A549 (cell line): ENCODE results near the gene LSM14B. TPM values are rescaled to one million over a fixed set of nuclear protein-coding genes. Genes with fewer than 3 reads are reported as not detected.

Experiments used
- ATAC-seq, 2 experiments: fragments of 200-7000 bp in 1 of 2; fragments of >200 bp in 1 of 2; cut with Nextera tagmentation in 1 of 2; cut with Tn5 transposase in 1 of 2; 3 replicates each; pipeline versions ENCODE4 v1.8.0 to v1.9.1; 2018 to 2020; ENCODE audit warnings: mild to moderate bottlenecking in 1 of 2, moderate library complexity in 1 of 2
- CTCF ChIA-PET: fragments of 300-600 bp; sonication (Branson Sonifier 250); formaldehyde crosslinking; extraction: SDS; loops from one replicate; lab custom pipeline; 2021; ENCODE audit warnings: antibody characterized with exemption, inconsistent platforms; lab: Yijun Ruan, JAX
- POLR2A ChIA-PET: fragments of 350-600 bp; formaldehyde crosslinking; extraction: SDS; loops from one replicate; lab custom pipeline; 2021; ENCODE audit warnings: antibody characterized with exemption, inconsistent platforms; lab: Yijun Ruan, JAX
- DNase-seq, 2 experiments: peaks; one replicate each; pipeline versions ENCODE4 v3.0.0 to v3.0.0-alpha.2; 2011 to 2016; ENCODE audit warnings: low read depth in 1 of 2, low spot score in 1 of 2
- FAIRE-seq: peaks from 2 replicates; lab custom pipeline; 2011; peaks lifted over from hg19 to GRCh38; lab: Jason Lieb, UNC
- H3K27ac ChIP-seq, 2 experiments: fragments of >200 bp; sonication (Bioruptor Twin); formaldehyde crosslinking; 3 replicates each; pipeline ENCODE4 v1.5.1; 2016 to 2017
- H3K4me1 ChIP-seq: fragments of >200 bp; sonication (Bioruptor Twin); formaldehyde crosslinking; 3 replicates; pipeline ENCODE4 v1.6.1; 2016
- H3K4me2 ChIP-seq: fragments of >200 bp; sonication (Bioruptor Twin); formaldehyde crosslinking; 3 replicates; pipeline ENCODE4 v1.6.1; 2016
- H3K4me3 ChIP-seq: fragments of >200 bp; sonication (Bioruptor Twin); formaldehyde crosslinking; 3 replicates; pipeline ENCODE4 v1.5.1; 2016
- H3K9me3 ChIP-seq: fragments of >200 bp; sonication (Bioruptor Twin); formaldehyde crosslinking; 3 replicates; pipeline ENCODE4 v1.6.1; 2016
- BHLHE40 ChIP-seq: IDR thresholded peaks from 2 replicates; pipeline ENCODE4 v1.6.1; 2012; ENCODE audit warnings: low read depth, low read length, inconsistent platforms
- CBX2 ChIP-seq: fragments of 200-600 bp; sonication (generic); IDR thresholded peaks from 2 replicates; pipeline ENCODE4 v1.6.1; 2016; ENCODE audit warnings: low read depth, mild to moderate bottlenecking, borderline replicate concordance
- CHD4 ChIP-seq: fragments of 200-600 bp; sonication (generic); IDR thresholded peaks from 2 replicates; pipeline ENCODE4 v1.6.1; 2016; ENCODE audit warnings: antibody characterized with exemption, mild to moderate bottlenecking, borderline replicate concordance
- EHF ChIP-seq: fragments of 250-450 bp; sonication (Bioruptor Pico); IDR thresholded peaks from 2 replicates; pipeline ENCODE4 v1.5.0; 2020; ENCODE audit warnings: mild to moderate bottlenecking
- EP300 ChIP-seq, 2 experiments: fragments of >200 bp; sonication (Bioruptor Twin); formaldehyde crosslinking; IDR thresholded peaks; 2 replicates in 1 of 2; 3 replicates in 1 of 2; pipeline ENCODE4 v1.6.1; 2016 to 2017
- ESRRA ChIP-seq: fragments of 150-350 bp; IDR thresholded peaks from 2 replicates; pipeline ENCODE4 v1.6.1; 2014; ENCODE audit warnings: mild to moderate bottlenecking, low read length, borderline replicate concordance
- HDAC2 ChIP-seq: fragments of 200-600 bp; sonication (generic); IDR thresholded peaks from 2 replicates; pipeline ENCODE4 v1.6.1; 2016
- HOXB13 ChIP-seq: fragments of 250-450 bp; sonication (Bioruptor Pico); IDR thresholded peaks from 2 replicates; pipeline ENCODE4 v1.5.0; 2020; ENCODE audit warnings: low read depth, mild to moderate bottlenecking, moderate library complexity
- HOXB5 ChIP-seq: fragments of 250-450 bp; sonication (Bioruptor Pico); IDR thresholded peaks from 2 replicates; pipeline ENCODE4 v1.5.0; 2020; ENCODE audit warnings: mild to moderate bottlenecking, moderate library complexity
- KDM1A ChIP-seq: fragments of 200-600 bp; sonication (generic); IDR thresholded peaks from 2 replicates; pipeline ENCODE4 v1.6.1; 2016; ENCODE audit warnings: low read depth, mild to moderate bottlenecking
- KDM5A ChIP-seq: fragments of 200-600 bp; sonication (generic); IDR thresholded peaks from 2 replicates; pipeline ENCODE4 v1.6.1; 2016; ENCODE audit warnings: antibody characterized with exemption, mild to moderate bottlenecking
- MAX ChIP-seq: IDR thresholded peaks from 2 replicates; pipeline ENCODE4 v1.6.1; 2012
- NPAS2 ChIP-seq: fragments of 250-450 bp; sonication (Bioruptor Pico); IDR thresholded peaks from 2 replicates; pipeline ENCODE4 v1.8.0; 2022; ENCODE audit warnings: mild to moderate bottlenecking, moderate library complexity, borderline replicate concordance
- PBX3 ChIP-seq: IDR thresholded peaks from 2 replicates; pipeline ENCODE4 v1.6.1; 2012
- RNF2 ChIP-seq: fragments of 200-600 bp; sonication (generic); IDR thresholded peaks from 2 replicates; pipeline ENCODE4 v1.6.1; 2016; ENCODE audit warnings: low read depth, mild to moderate bottlenecking, antibody characterized with exemption, moderate library complexity, borderline replicate concordance
- TP53 ChIP-seq: fragments of 250-450 bp; sonication (Bioruptor Pico); IDR thresholded peaks from 2 replicates; pipeline ENCODE4 v1.5.0; 2021; ENCODE audit warnings: mild to moderate bottlenecking, moderate library complexity
- ZSCAN20 ChIP-seq: fragments of 250-450 bp; sonication (Bioruptor Pico); IDR thresholded peaks from 2 replicates; pipeline ENCODE4 v1.8.0; 2022; ENCODE audit warnings: mild to moderate bottlenecking, moderate library complexity
- WGBS: methylation state at CpG from one replicate; pipeline ENCODE4 v1.1.6; 2017; ENCODE audit errors: missing lambda C conversion rate; 5-methylcytosine and 5-hydroxymethylcytosine counted together
- polyA plus RNA-seq, 4 experiments: library from polyadenylated mRNA; depleted of rRNA in 3 of 4; stranded (reverse); fragments of >200 nt; fragmentation: RNase III in 1 of 4; extraction: RNeasy Plus Mini Kit Qiagen cat#74134 plus additional on column Dnase treatment in 1 of 4; gene quantifications; 2 replicates in 3 of 4; 3 replicates in 1 of 4; pipeline ENCODE4 v1.2.3, GENCODE V29; 2011 to 2017
- TF ChIP-seq, protein P1 (sequence below): fragments of 250-450 bp; sonication (Bioruptor Pico); IDR thresholded peaks from 2 replicates; pipeline ENCODE4 v1.5.0; 2020; ENCODE audit warnings: low read depth, mild to moderate bottlenecking, moderate library complexity

Gene LSM14B
- polyA plus RNA-seq, 2 of the 4 experiments (the other 2 are of a cell fraction): 22.7 to 28.1 TPM

GRCh38 chr20:62131560-62132320 lies 9.5 kb downstream of the LSM14B start:
- Histone ChIP-seq H3K4me1 (no peaks in the 10 kb centered on the region), H3K9me3 (no peaks in the 10 kb centered on the region), H3K4me3 (no peak overlapping the region), H3K4me2 (no peak overlapping the region)
- 93% methylated on average over 25 of the region's 25 CpGs for WGBS
- DNase-seq (no peak), FAIRE-seq (no peak), ATAC-seq (no peak)
- ChIA-PET POLR2A (no interaction called here), CTCF (interaction anchor here (0.6 to 2.4 kb wide), 3 partner anchors 9 to 121 kb away, joined by 3 to 9 read pairs (median 3); no protein-coding TSS in a partner anchor)
- TF ChIP-seq HDAC2 (no peak), EHF (CRISPR knock-in tag) (no peak), HOXB5 (CRISPR knock-in tag) (no peak), BHLHE40 (no peak), KDM5A (no peak), KDM1A (no peak), TP53 (CRISPR knock-in tag) (no peak)
- TF ChIP-seq, all 56 proteins: peak for 0
- no peak overlapping the region for H3K27ac ChIP-seq

DNA sequence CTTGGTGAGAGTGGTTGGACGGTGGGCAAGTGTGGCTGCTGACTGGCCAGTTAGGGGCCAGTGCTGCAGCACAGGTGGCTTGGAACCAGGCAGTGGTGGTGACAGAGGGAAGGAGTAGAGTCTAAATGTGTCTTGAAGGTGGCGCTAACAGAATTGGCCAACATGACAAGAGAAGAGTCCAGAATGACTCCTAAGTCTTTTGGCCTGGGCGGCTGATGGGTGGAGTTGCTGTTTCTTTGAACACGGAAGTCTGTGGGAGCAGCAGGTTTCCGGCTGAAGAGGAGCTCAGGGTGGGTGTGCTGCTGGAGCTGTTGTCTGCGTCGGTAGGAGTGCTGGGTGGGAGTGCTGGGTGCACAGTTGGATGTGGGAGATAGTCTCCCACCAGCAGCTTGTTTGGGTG lies 10.1 kb downstream of the LSM14B start:
- Histone ChIP-seq H3K4me3 (no peak overlapping the region), H3K9me3 (no peaks in the 10 kb centered on the region), H3K4me2 (no peak overlapping the region), H3K4me1 (no peaks in the 10 kb centered on the region), H3K27ac (no peak overlapping the region)
- ChIA-PET CTCF (interaction anchor here (0.9 kb wide), 1 partner anchor 9 kb away, joined by 3 read pairs; no protein-coding TSS in a partner anchor), POLR2A (no interaction called here)
- TF ChIP-seq, protein P1, sequence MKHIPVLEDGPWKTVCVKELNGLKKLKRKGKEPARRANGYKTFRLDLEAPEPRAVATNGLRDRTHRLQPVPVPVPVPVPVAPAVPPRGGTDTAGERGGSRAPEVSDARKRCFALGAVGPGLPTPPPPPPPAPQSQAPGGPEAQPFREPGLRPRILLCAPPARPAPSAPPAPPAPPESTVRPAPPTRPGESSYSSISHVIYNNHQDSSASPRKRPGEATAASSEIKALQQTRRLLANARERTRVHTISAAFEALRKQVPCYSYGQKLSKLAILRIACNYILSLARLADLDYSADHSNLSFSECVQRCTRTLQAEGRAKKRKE (CRISPR knock-in tag): no peak
- TF ChIP-seq CHD4: no peak
- TF ChIP-seq HOXB5 (CRISPR knock-in tag): no peak
- no peak for TF ChIP-seq HOXB13 (CRISPR knock-in tag)
- no peak for TF ChIP-seq RNF2
- TF ChIP-seq EP300 (IDR thresholded peaks at IDR 0.05): no peak
- no peak for TF ChIP-seq PBX3
- TF ChIP-seq ZSCAN20 (CRISPR knock-in tag): no peak
- no peak for TF ChIP-seq MAX
- no peak for TF ChIP-seq KDM1A
- no peak for TF ChIP-seq ESRRA
- TF ChIP-seq NPAS2 (CRISPR knock-in tag): no peak
- 95% methylated on average over 7 of the region's 7 CpGs for WGBS
- FAIRE-seq: no peak
- DNase-seq: no peak
- ATAC-seq: no peak

DNA sequence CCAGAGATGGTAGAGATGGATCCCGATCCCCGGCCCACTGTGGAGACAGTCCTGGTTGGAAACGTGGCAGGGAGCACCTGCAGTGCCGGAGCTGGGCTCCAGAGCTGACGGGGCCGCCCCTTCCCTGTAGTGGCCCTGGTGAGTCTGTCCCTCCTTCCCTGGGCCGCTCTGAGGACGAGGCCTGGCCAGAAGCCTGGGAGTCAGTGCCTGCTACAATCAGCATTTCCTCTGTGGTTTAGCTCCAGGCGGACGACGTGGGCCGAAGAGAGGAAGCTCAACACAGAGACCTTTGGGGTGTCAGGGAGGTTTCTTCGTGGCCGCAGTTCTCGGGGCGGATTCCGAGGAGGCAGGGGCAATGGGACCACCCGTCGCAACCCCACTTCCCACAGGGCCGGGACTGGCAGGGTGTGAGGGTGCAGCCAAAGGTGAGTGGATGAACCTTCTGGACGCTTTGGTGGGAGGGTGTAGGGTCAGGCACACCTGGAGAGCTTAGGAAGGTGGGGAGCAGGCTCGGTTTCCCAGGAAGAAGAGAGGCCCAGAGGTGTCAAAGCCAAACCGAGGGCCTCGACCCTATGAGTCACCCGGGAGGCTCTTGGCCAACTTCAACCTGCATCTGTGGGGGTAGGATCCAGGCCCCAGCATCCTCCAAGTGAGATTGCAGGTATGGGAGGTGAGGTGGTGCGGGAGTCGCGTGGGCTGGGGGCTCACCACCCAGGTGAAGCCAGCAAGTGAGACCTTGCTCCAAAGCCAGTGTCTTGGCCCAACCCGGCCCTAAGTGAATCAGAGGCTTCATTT lies 11.0 kb downstream of the LSM14B start:
- 89% methylated on average over 25 of the region's 29 CpGs for WGBS

More for the DNA sequence above, 11.0 kb downstream of the LSM14B start:
- CTCF ChIA-PET: interaction anchor here (0.7 to 3.4 kb wide), 3 partner anchors 8 to 80 kb away, joined by 3 to 15 read pairs (median 3); no protein-coding TSS in a partner anchor
- DNase-seq (no peak), FAIRE-seq (no peak), ATAC-seq (no peak; a peak in 1 of 6 replicates)
- no peaks in the 10 kb centered on the region for H3K4me1 ChIP-seq
- TF ChIP-seq TP53 (CRISPR knock-in tag): no peak
- TF ChIP-seq, protein P1 (CRISPR knock-in tag): no peak
- TF ChIP-seq CBX2: no peak
- no peak overlapping the region for H3K4me3 ChIP-seq
- H3K4me2 ChIP-seq: no peak overlapping the region
- POLR2A ChIA-PET: interaction anchor here (1.3 kb wide), 1 partner anchor 12 kb away, joined by 5 read pairs; the partner anchor contains the start of gene LSM14B
- no peaks in the 10 kb centered on the region for H3K9me3 ChIP-seq
- H3K27ac ChIP-seq: no peak overlapping the region
